H9 (cell line): ENCODE data around the gene SMAD6. TPM values are rescaled to one million over a fixed set of nuclear protein-coding genes. Genes with fewer than 3 reads are reported as not detected.

Experiments
- DNase-seq: peaks from one replicate; pipeline ENCODE4 v3.0.0-alpha.2; 2017
- H2AFZ ChIP-seq: one replicate; pipeline ENCODE4 v1.6.1; 2013; ENCODE audit warnings: mild to moderate bottlenecking, low read length, control low read depth, moderate library complexity
- H2AK5ac ChIP-seq: 2 replicates; pipeline ENCODE4 v1.6.1; 2013; ENCODE audit warnings: low read length, control low read depth, mixed read lengths; ENCODE audit not compliant: insufficient read length
- H2BK120ac ChIP-seq: one replicate; pipeline ENCODE4 v1.6.1; 2013; ENCODE audit warnings: low read depth, mild to moderate bottlenecking, low read length, control low read depth, inconsistent platforms; ENCODE audit not compliant: poor library complexity, severe bottlenecking
- H2BK12ac ChIP-seq: 2 replicates; pipeline ENCODE4 v1.6.1; 2013; ENCODE audit warnings: low read length, control low read depth, mixed read lengths, low read depth; ENCODE audit not compliant: insufficient read length
- H2BK15ac ChIP-seq: 2 replicates; pipeline ENCODE4 v1.6.1; 2013; ENCODE audit warnings: low read depth, low read length, control low read depth
- H2BK20ac ChIP-seq: one replicate; pipeline ENCODE4 v1.6.1; 2013; ENCODE audit warnings: low read depth, mild to moderate bottlenecking, low read length, control low read depth, inconsistent platforms; ENCODE audit not compliant: poor library complexity, severe bottlenecking
- H2BK5ac ChIP-seq: 2 replicates; pipeline ENCODE4 v1.6.1; 2013; ENCODE audit warnings: low read length, control low read depth, mixed read lengths; ENCODE audit not compliant: insufficient read length
- H3K14ac ChIP-seq: 2 replicates; pipeline ENCODE4 v1.6.1; 2013; ENCODE audit warnings: low read length, control low read depth; ENCODE audit not compliant: insufficient read depth
- H3K18ac ChIP-seq: 2 replicates; pipeline ENCODE4 v1.6.1; 2013; ENCODE audit warnings: low read depth, mild to moderate bottlenecking, mixed read lengths, low read length, control low read depth; ENCODE audit not compliant: insufficient read length
- H3K23ac ChIP-seq: 2 replicates; pipeline ENCODE4 v1.6.1; 2013; ENCODE audit warnings: low read length, control low read depth, mixed read lengths, low read depth; ENCODE audit not compliant: insufficient read length
- H3K23me2 ChIP-seq: 2 replicates; pipeline ENCODE4 v1.6.1; 2013; ENCODE audit warnings: low read depth, mild to moderate bottlenecking, mixed read lengths, low read length, control low read depth; ENCODE audit not compliant: insufficient read length, poor library complexity, severe bottlenecking
- H3K27ac ChIP-seq: 2 replicates; pipeline ENCODE4 v1.5.1; 2013; ENCODE audit warnings: low read length, control low read depth, mixed read lengths, low read depth; ENCODE audit not compliant: insufficient read length
- H3K27me3 ChIP-seq: 2 replicates; pipeline ENCODE4 v1.6.1; 2013; ENCODE audit warnings: low read length, control low read depth, inconsistent platforms; ENCODE audit not compliant: insufficient read depth
- H3K4ac ChIP-seq: 2 replicates; pipeline ENCODE4 v1.6.1; 2013; ENCODE audit warnings: low read depth, mild to moderate bottlenecking, control low read depth, inconsistent platforms, low read length, moderate library complexity
- H3K4me1 ChIP-seq: 2 replicates; pipeline ENCODE4 v1.6.1; 2013; ENCODE audit warnings: low read length, control low read depth, inconsistent platforms; ENCODE audit not compliant: insufficient read depth
- H3K4me2 ChIP-seq: 2 replicates; pipeline ENCODE4 v1.6.1; 2013; ENCODE audit warnings: low read length, control low read depth, mixed read lengths; ENCODE audit not compliant: insufficient read length, insufficient read depth
- H3K56ac ChIP-seq: 2 replicates; pipeline ENCODE4 v1.6.1; 2013; ENCODE audit warnings: low read depth, mild to moderate bottlenecking, mixed read lengths, low read length, control low read depth; ENCODE audit not compliant: insufficient read length
- H3K79me1 ChIP-seq: 2 replicates; pipeline ENCODE4 v1.6.1; 2013; ENCODE audit warnings: low read depth, mild to moderate bottlenecking, moderate library complexity, low read length, control low read depth, inconsistent platforms; ENCODE audit not compliant: insufficient read depth, poor library complexity, severe bottlenecking
- H3K79me2 ChIP-seq: 2 replicates; pipeline ENCODE4 v1.6.1; 2013; ENCODE audit warnings: low read length, control low read depth, inconsistent platforms; ENCODE audit not compliant: insufficient read depth
- H3K9ac ChIP-seq: 2 replicates; pipeline ENCODE4 v1.6.1; 2013; ENCODE audit warnings: low read length, control low read depth, mixed read lengths; ENCODE audit not compliant: insufficient read length; ENCODE audit errors: extremely low read depth
- H3K9me3 ChIP-seq: one replicate; pipeline ENCODE4 v1.6.1; 2013; ENCODE audit warnings: low read depth, low read length, inconsistent platforms; ENCODE audit not compliant: control insufficient read depth
- H3T11ph ChIP-seq: one replicate; pipeline ENCODE4 v1.6.1; 2013; ENCODE audit warnings: mild to moderate bottlenecking, low read length, control low read depth, inconsistent platforms
- H4K20me1 ChIP-seq: one replicate; pipeline ENCODE4 v1.6.1; 2013; ENCODE audit not compliant: control insufficient read depth, insufficient read length, insufficient read depth
- H4K5ac ChIP-seq: 2 replicates; pipeline ENCODE4 v1.6.1; 2013; ENCODE audit warnings: low read depth, mild to moderate bottlenecking, mixed read lengths, low read length, control low read depth; ENCODE audit not compliant: insufficient read length
- H4K8ac ChIP-seq: replicated peaks from 2 replicates; pipeline ENCODE4 v1.6.1; 2013; ENCODE audit warnings: low read length, control low read depth, mixed read lengths, low read depth; ENCODE audit not compliant: insufficient read length
- H4K91ac ChIP-seq: 2 replicates; pipeline ENCODE4 v1.6.1; 2013; ENCODE audit warnings: low read depth, mild to moderate bottlenecking, moderate library complexity, mixed read lengths, low read length, control low read depth; ENCODE audit not compliant: insufficient read length
- H3K27ac Mint-ChIP-seq, 3 experiments: 2 replicates in 2 of 3; 3 replicates in 1 of 3; pipeline ENCODE4 v1.8.0; 2020 to 2021; ENCODE audit warnings: mixed read lengths in 3 of 3, mild to moderate bottlenecking in 1 of 3, moderate library complexity in 1 of 3
- H3K27me3 Mint-ChIP-seq: 2 replicates; pipeline ENCODE4 v1.8.0; 2021; ENCODE audit warnings: low read depth, mild to moderate bottlenecking, moderate library complexity, mixed read lengths
- H3K36me3 Mint-ChIP-seq, 3 experiments: 2 replicates in 2 of 3; 3 replicates in 1 of 3; pipeline ENCODE4 v1.8.0; 2020 to 2021; ENCODE audit warnings: low read depth in 3 of 3, mixed read lengths in 3 of 3; ENCODE audit not compliant: insufficient read depth in 1 of 3
- H3K4me1 Mint-ChIP-seq, 2 experiments: 2 replicates each; pipeline ENCODE4 v1.8.0; 2020; ENCODE audit warnings: mixed read lengths in 2 of 2
- H3K4me3 Mint-ChIP-seq, 2 experiments: 2 replicates in 1 of 2; 3 replicates in 1 of 2; pipeline ENCODE4 v1.8.0; 2020 to 2021; ENCODE audit warnings: mild to moderate bottlenecking in 2 of 2, mixed read lengths in 2 of 2, moderate library complexity in 1 of 2
- H3K9me3 Mint-ChIP-seq, 2 experiments: 2 replicates in 1 of 2; 3 replicates in 1 of 2; pipeline ENCODE4 v1.8.0; 2020; ENCODE audit warnings: mild to moderate bottlenecking in 2 of 2, mixed read lengths in 2 of 2, moderate library complexity in 1 of 2
- CTCF ChIP-seq: fragments of 200-600 bp; sonication (generic); conservative IDR thresholded peaks from 3 replicates; pipeline ENCODE4 v1.8.0; 2021; ENCODE audit warnings: antibody characterized with exemption, mild to moderate bottlenecking
- total RNA-seq: library from RNA; stranded (reverse); gene quantifications from 2 replicates; pipeline ENCODE4 v1.2.1, GENCODE V29; 2021

SMAD6 gene
- total RNA-seq, 1 experiment from 2014 or later = 6.0 TPM

- Mint-ChIP-seq H3K4me1 (peaks cover 10 to 14% of the 10 kb centered on the region in 2 experiments), H3K9me3 (peaks cover 6 to 11% of the 10 kb centered on the region in 2 experiments), H3K27me3 (peaks cover 16% of the 10 kb centered on the region), H3K4me3 (no peak overlapping the region), H3K27ac (no peak overlapping the region), H3K36me3 (peaks cover 0 to 13% (median 6%) of the 10 kb centered on the region in 3 experiments; a peak in 5 of 7 replicates)
- Histone ChIP-seq H4K20me1 (no peaks in the 10 kb centered on the region), H3K56ac (no peak overlapping the region), H4K91ac (no peak overlapping the region), H3K79me2 (no peaks in the 10 kb centered on the region), H3K27ac (no peak overlapping the region), H3K4ac (no peak overlapping the region), H3K23ac (no peak overlapping the region), H2BK20ac (no peak overlapping the region), H3K9ac (no peak overlapping the region), H4K8ac (no peak overlapping the region), H2BK12ac (no peak overlapping the region), H2AFZ (no peak overlapping the region), H3K4me2 (no peak overlapping the region), H4K5ac (no peak overlapping the region), H3K23me2 (no peaks in the 10 kb centered on the region), H3K79me1 (no peaks in the 10 kb centered on the region), H3T11ph (no peak overlapping the region), H3K14ac (no peak overlapping the region), H2BK15ac (no peak overlapping the region), H3K4me1 (no peaks in the 10 kb centered on the region), H3K18ac (no peak overlapping the region), H2BK120ac (no peak overlapping the region), H2AK5ac (no peak overlapping the region), H3K27me3 (no peaks in the 10 kb centered on the region), H3K9me3 (no peaks in the 10 kb centered on the region), H2BK5ac (no peak overlapping the region)
- no peak for DNase-seq
- no peak for TF ChIP-seq CTCF
Observed at GRCh38 chr15:66684136-66684681, 17.8 kb upstream of the SMAD6 start.
